HepG2 (cell line): ENCODE data around the gene HMGN1. TPM values are rescaled to one million over a fixed set of nuclear protein-coding genes. Genes with fewer than 3 reads are reported as not detected.
A peak's percentile ranks its signal among the peaks of the same experiment; 100 is the strongest.

Source experiments
- ATAC-seq: fragments of 200-7000 bp; cut with Tn5 transposase; 3 replicates; pipeline ENCODE4 v1.9.1; 2020; ENCODE audit warnings: mild to moderate bottlenecking, moderate library complexity
- BruUV-seq: library from RNA; stranded (reverse); fragments of 400-500 nt; replicated peaks from 2 replicates; lab custom pipeline; 2021; lab: Mats Ljungman, UMichigan
- CTCF ChIA-PET: fragments of 300-600 bp; formaldehyde crosslinking; extraction: SDS; loops from one replicate; lab custom pipeline; 2021; ENCODE audit warnings: low total read pairs, inconsistent platforms, low intra/inter-chr PET ratio; lab: Yijun Ruan, JAX
- POLR2A ChIA-PET: fragments of 350-600 bp; sonication (Branson Sonifier 250); formaldehyde crosslinking; loops from one replicate; lab custom pipeline; 2020; ENCODE audit warnings: antibody characterized with exemption, inconsistent platforms; lab: Yijun Ruan, JAX
- DNase-seq: peaks from one replicate; pipeline ENCODE4 v3.0.0-alpha.2; 2015; ENCODE audit warnings: low spot score
- FAIRE-seq: peaks from 3 replicates; lab custom pipeline; 2011; peaks lifted over from hg19 to GRCh38; lab: Jason Lieb, UNC
- H2AFZ ChIP-seq: one replicate; pipeline ENCODE4 v1.6.1; 2011; ENCODE audit warnings: low read length, inconsistent platforms
- H3K27ac ChIP-seq: fragments of 300-600 bp; 3 replicates; pipeline ENCODE4 v1.8.0; 2011; ENCODE audit warnings: mixed run types, mild to moderate bottlenecking, mixed read lengths, low read length, inconsistent platforms; ENCODE audit not compliant: insufficient read depth; ENCODE audit errors: extremely low read length
- H3K27me3 ChIP-seq, 2 experiments: fragments of 200-600 bp in 1 of 2; 2 replicates in 1 of 2; 3 replicates in 1 of 2; pipeline versions ENCODE4 v1.6.0 to v1.8.0; 2011; ENCODE audit warnings: low read length in 2 of 2, mild to moderate bottlenecking in 2 of 2, moderate library complexity in 2 of 2, inconsistent platforms in 1 of 2; ENCODE audit not compliant: insufficient read depth in 2 of 2, control insufficient read depth in 1 of 2
- H3K36me3 ChIP-seq, 2 experiments: fragments of 200-600 bp in 1 of 2; replicated peaks in 1 of 2; 2 replicates in 1 of 2; 3 replicates in 1 of 2; pipeline versions ENCODE4 v1.5.1 to v1.8.0; 2011; ENCODE audit warnings: low read length in 2 of 2, inconsistent platforms in 1 of 2; ENCODE audit not compliant: insufficient read depth in 2 of 2, control insufficient read depth in 1 of 2
- H3K4me1 ChIP-seq: 2 replicates; pipeline ENCODE4 v1.5.1; 2012; ENCODE audit warnings: low read length, inconsistent platforms; ENCODE audit not compliant: insufficient read depth
- H3K4me2 ChIP-seq: 2 replicates; pipeline ENCODE4 v1.6.0; 2011; ENCODE audit warnings: low read depth, low read length, inconsistent platforms
- H3K4me3 ChIP-seq, 3 experiments: fragments of 200-600 bp in 1 of 3; sonication (generic), shearing (Covaris generic) in 1 of 3; replicated peaks in 1 of 3; 2 replicates each; pipeline ENCODE4 v1.5.1; 2011 to 2016; ENCODE audit warnings: low read length in 3 of 3, inconsistent platforms in 2 of 3, low read depth in 2 of 3, mild to moderate bottlenecking in 2 of 3, control low read depth in 1 of 3, mixed read lengths in 1 of 3; ENCODE audit not compliant: insufficient read depth in 1 of 3
- H3K79me2 ChIP-seq: one replicate; pipeline ENCODE4 v1.6.1; 2011; ENCODE audit warnings: low read length, inconsistent platforms; ENCODE audit not compliant: insufficient read depth
- H3K9ac ChIP-seq: 2 replicates; pipeline ENCODE4 v1.6.0; 2011; ENCODE audit warnings: mild to moderate bottlenecking, low read depth, low read length, inconsistent platforms; ENCODE audit not compliant: insufficient read depth
- H3K9me3 ChIP-seq: 2 replicates; pipeline ENCODE4 v1.5.1; 2012; ENCODE audit warnings: mild to moderate bottlenecking, low read length
- H4K20me1 ChIP-seq: 2 replicates; pipeline ENCODE4 v1.6.0; 2011; ENCODE audit warnings: inconsistent platforms, mild to moderate bottlenecking, low read length, moderate library complexity; ENCODE audit not compliant: insufficient read depth
- AGO2 ChIP-seq: fragments of 200-400 bp; formaldehyde crosslinking; optimal IDR thresholded peaks from 2 replicates; pipeline ENCODE3; 2017; ENCODE audit warnings: mild to moderate bottlenecking, low read depth, low read length, moderate library complexity
- CEBPB ChIP-seq: IDR thresholded peaks from 2 replicates; pipeline ENCODE4 v1.6.1; 2011; ENCODE audit warnings: low read depth, low read length, improper control_type of control experiment, borderline replicate concordance
- KDM5B ChIP-seq: sonication (generic); formaldehyde crosslinking; IDR thresholded peaks from 2 replicates; pipeline ENCODE4 v1.4.0; 2020; ENCODE audit warnings: missing genetic modification reagents, mild to moderate bottlenecking, borderline replicate concordance
- KLF6 ChIP-seq: IDR thresholded peaks from 2 replicates; pipeline ENCODE4 v1.8.0; 2016; ENCODE audit warnings: missing biosample characterization, missing genetic modification reagents
- MYNN ChIP-seq: sonication (generic); formaldehyde crosslinking; IDR thresholded peaks from 2 replicates; pipeline ENCODE4 v1.4.0; 2020; ENCODE audit warnings: mild to moderate bottlenecking, low read depth, missing genetic modification reagents
- ZNF180 ChIP-seq: sonication (generic); formaldehyde crosslinking; IDR thresholded peaks from 2 replicates; pipeline ENCODE4 v1.4.0; 2020; ENCODE audit warnings: low read depth, missing genetic modification reagents, borderline replicate concordance
- ZNF552 ChIP-seq: sonication (generic); formaldehyde crosslinking; IDR thresholded peaks from 2 replicates; pipeline ENCODE4 v1.9.0; 2022; ENCODE audit warnings: missing genetic modification reagents, mild to moderate bottlenecking, borderline replicate concordance
- ZNF841 ChIP-seq: sonication (generic); formaldehyde crosslinking; IDR thresholded peaks from 2 replicates; pipeline ENCODE4 v1.8.1; 2023; ENCODE audit warnings: missing genetic modification reagents, borderline replicate concordance
- WGBS: methylation state at CpG from one replicate; pipeline ENCODE4 v1.1.6; 2017; ENCODE audit warnings: low lambda C conversion rate; 5-methylcytosine and 5-hydroxymethylcytosine counted together
- in situ Hi-C: cut with HindIII; loops from 2 replicates; pipeline ENCODE4 v1.10.0; 2017; ENCODE audit warnings: low pct_unique_long_range_greater_than_20kb; ENCODE audit not compliant: extremely low pct_ligation_motif_present
- intact Hi-C: fragments of 100-400 bp; cut with micrococcal nuclease; formaldehyde crosslinking; loops from one replicate; pipeline ENCODE4 v1.10.0; 2022; ENCODE audit not compliant: unreplicated experiment
- polyA plus RNA-seq, 8 experiments: library from polyadenylated mRNA; depleted of rRNA in 3 of 8; stranded (reverse) in 7 of 8; unstranded in 1 of 8; fragments of >200 nt; fragmentation: Illumina TruSeq in 4 of 8; extraction: Trizol in 4 of 8; gene quantifications; 2 replicates each; pipeline versions ENCODE4 v1.2.1 to v1.2.3, GENCODE V29; 2011 to 2016; ENCODE audit warnings: low read depth in 4 of 8, missing spikeins in 1 of 8, mixed read lengths in 1 of 8; ENCODE audit not compliant: insufficient read depth in 1 of 8
- total RNA-seq, 5 experiments: library from RNA; depleted of rRNA; stranded (reverse); fragments of >200 nt; fragmentation: Illumina TruSeq; extraction: Trizol; gene quantifications; 2 replicates each; pipeline ENCODE4 v1.2.3, GENCODE V29; 2016; ENCODE audit warnings: low read depth in 1 of 5

HMGN1 gene
- total and polyA plus RNA-seq, 2 of the 13 experiments (the other 11 are each of a cell fraction or from before 2014, with no cell fraction given), result 104 to 286 TPM

- TF ChIP-seq KDM5B (CRISPR knock-in tag), result no peak
- no peak for TF ChIP-seq AGO2
- TF ChIP-seq ZNF841, result no peak
- TF ChIP-seq CEBPB, result no peak
Measured at GRCh38 chr21:39316729-39317128, 32.2 kb downstream of the HMGN1 start (continued).

- no peak overlapping the region for H3K9ac ChIP-seq
- 90% methylated on average over 9 of the region's 9 CpGs for whole genome bisulfite sequencing
- TSS peak; percentile 41 for BruUV-seq
- no peak overlapping the region for H3K27ac ChIP-seq
- no peaks in the 10 kb centered on the region for H3K9me3 ChIP-seq
- CTCF ChIA-PET, result no interaction called here
- H3K36me3 ChIP-seq, result peaks cover 0 to 5% of the 10 kb centered on the region in 2 experiments; a peak in 2 of 5 replicates
- no peak overlapping the region for H3K4me2 ChIP-seq
- intact Hi-C loops (loop anchor here (2.0 kb wide), 1 partner anchor 73 kb away; no protein-coding TSS in a partner anchor), in situ Hi-C loops (no loop called here)
- ATAC-seq, result no peak
- DNase-seq, result no peak
- H3K4me3 ChIP-seq, result no peak overlapping the region
- H3K27me3 ChIP-seq, result no peaks in the 10 kb centered on the region; a peak in 1 of 5 replicates
- no peak overlapping the region for H2AFZ ChIP-seq
- H3K4me1 ChIP-seq, result peaks cover 52% of the 10 kb centered on the region
- TF ChIP-seq MYNN (CRISPR knock-in tag), result no peak
- TF ChIP-seq ZNF180 (CRISPR knock-in tag), result no peak
- TF ChIP-seq ZNF552 (CRISPR knock-in tag), result no peak
- no peak for TF ChIP-seq KLF6 (CRISPR knock-in tag)
- peaks cover 13% of the 10 kb centered on the region for H4K20me1 ChIP-seq
- H3K79me2 ChIP-seq, result peaks cover 18% of the 10 kb centered on the region
- no peak for FAIRE-seq
- POLR2A ChIA-PET, result interaction anchor here (4.7 to 5.0 kb wide), 2 partner anchors 33 to 70 kb away, joined by 38 to 47 read pairs; partner anchors contain the start of gene HMGN1
Measured at GRCh38 chr21:39315603-39316445, 33.1 kb downstream of the HMGN1 start.
